Activated naive CD4-positive, alpha-beta T cell treated with anti-CD3 and anti-CD28 coated beads, Interleukin-2, amount 10 ng/mL, durations not matched to agents 7 days and 5 days (primary cell): Measurements from ENCODE around the gene PACRG.

Source experiments
- CTCF ChIA-PET: fragments of 350-600 bp; sonication (Branson Sonifier 250); formaldehyde crosslinking; loops from one replicate; lab custom pipeline; 2021; ENCODE audit warnings: antibody characterized with exemption; lab: Charles Lee
- DNase-seq: peaks from one replicate; pipeline ENCODE4 v3.0.0-alpha.2; 2020
- H3K27ac Mint-ChIP-seq: one replicate; pipeline ENCODE4 v1.8.0; 2021; ENCODE audit warnings: mild to moderate bottlenecking, moderate library complexity, mixed read lengths
- H3K27me3 Mint-ChIP-seq: one replicate; pipeline ENCODE4 v1.8.0; 2021; ENCODE audit warnings: mild to moderate bottlenecking, mixed read lengths
- H3K36me3 Mint-ChIP-seq: one replicate; pipeline ENCODE4 v1.8.0; 2021; ENCODE audit warnings: mixed read lengths
- H3K4me1 Mint-ChIP-seq: one replicate; pipeline ENCODE4 v1.8.0; 2021; ENCODE audit warnings: mixed read lengths
- H3K4me3 Mint-ChIP-seq: one replicate; pipeline ENCODE4 v1.8.0; 2021; ENCODE audit warnings: mild to moderate bottlenecking, moderate library complexity, mixed read lengths
- H3K9me3 Mint-ChIP-seq: one replicate; pipeline ENCODE4 v1.8.0; 2021; ENCODE audit warnings: mixed read lengths

The PACRG gene

GRCh38 chr6:162852840-162853577, 125.2 kb downstream of the PACRG start:
- H3K4me3 Mint-ChIP-seq: no peak overlapping the region
- H3K27me3 Mint-ChIP-seq: no peaks in the 10 kb centered on the region
- CTCF ChIA-PET: no interaction called here
- no peaks in the 10 kb centered on the region for H3K36me3 Mint-ChIP-seq
- no peak overlapping the region for H3K27ac Mint-ChIP-seq
- no peaks in the 10 kb centered on the region for H3K4me1 Mint-ChIP-seq
- no peak for DNase-seq
- H3K9me3 Mint-ChIP-seq: no peaks in the 10 kb centered on the region

GRCh38 chr6:162854228-162854627, 126.5 kb downstream of the PACRG start:
- H3K4me1 Mint-ChIP-seq: no peaks in the 10 kb centered on the region

GRCh38 chr6:162854734-162855191, 127.0 kb downstream of the PACRG start:
- Mint-ChIP-seq H3K9me3 (no peaks in the 10 kb centered on the region), H3K4me1 (no peaks in the 10 kb centered on the region), H3K36me3 (no peaks in the 10 kb centered on the region), H3K4me3 (no peak overlapping the region), H3K27me3 (no peaks in the 10 kb centered on the region), H3K27ac (no peak overlapping the region)
- no peak for DNase-seq
- CTCF ChIA-PET: no interaction called here

More at GRCh38 chr6:162854228-162854627, 126.5 kb downstream of the PACRG start:
- CTCF ChIA-PET: no interaction called here
- Mint-ChIP-seq H3K9me3 (no peaks in the 10 kb centered on the region), H3K27ac (no peak overlapping the region), H3K4me3 (no peak overlapping the region), H3K27me3 (no peaks in the 10 kb centered on the region), H3K36me3 (no peaks in the 10 kb centered on the region)
- no peak for DNase-seq

GRCh38 chr6:162856885-162857284, 129.1 kb downstream of the PACRG start:
- Mint-ChIP-seq H3K4me3 (no peak overlapping the region), H3K36me3 (no peaks in the 10 kb centered on the region), H3K27ac (no peak overlapping the region), H3K4me1 (no peaks in the 10 kb centered on the region), H3K27me3 (no peaks in the 10 kb centered on the region), H3K9me3 (no peaks in the 10 kb centered on the region)
- CTCF ChIA-PET: no interaction called here
- no peak for DNase-seq

GRCh38 chr6:162857326-162857725, 129.6 kb downstream of the PACRG start:
- no peak overlapping the region for H3K4me3 Mint-ChIP-seq
- no peak overlapping the region for H3K27ac Mint-ChIP-seq
- no peaks in the 10 kb centered on the region for H3K36me3 Mint-ChIP-seq
- no peaks in the 10 kb centered on the region for H3K27me3 Mint-ChIP-seq
- no peak for DNase-seq
- CTCF ChIA-PET: no interaction called here
- no peaks in the 10 kb centered on the region for H3K9me3 Mint-ChIP-seq
- H3K4me1 Mint-ChIP-seq: no peaks in the 10 kb centered on the region

GRCh38 chr6:162862462-162862861, 134.7 kb downstream of the PACRG start:
- H3K27ac Mint-ChIP-seq: no peak overlapping the region
- CTCF ChIA-PET: no interaction called here
- no peaks in the 10 kb centered on the region for H3K36me3 Mint-ChIP-seq
- H3K4me3 Mint-ChIP-seq: no peak overlapping the region
- no peaks in the 10 kb centered on the region for H3K9me3 Mint-ChIP-seq
- no peak for DNase-seq
- H3K4me1 Mint-ChIP-seq: no peaks in the 10 kb centered on the region
- no peaks in the 10 kb centered on the region for H3K27me3 Mint-ChIP-seq

- no peak for DNase-seq
- Mint-ChIP-seq H3K9me3 (no peaks in the 10 kb centered on the region), H3K27ac (no peak overlapping the region), H3K4me1 (no peaks in the 10 kb centered on the region), H3K27me3 (no peaks in the 10 kb centered on the region), H3K4me3 (no peak overlapping the region), H3K36me3 (no peaks in the 10 kb centered on the region)
- CTCF ChIA-PET: no interaction called here
Observed at GRCh38 chr6:162862941-162863340, 135.2 kb downstream of the PACRG start.

GRCh38 chr6:162863821-162864220, 136.0 kb downstream of the PACRG start:
- CTCF ChIA-PET: no interaction called here
- Mint-ChIP-seq H3K4me3 (no peak overlapping the region), H3K4me1 (no peaks in the 10 kb centered on the region), H3K27me3 (no peaks in the 10 kb centered on the region), H3K9me3 (no peaks in the 10 kb centered on the region), H3K27ac (no peak overlapping the region), H3K36me3 (no peaks in the 10 kb centered on the region)
- no peak for DNase-seq

- H3K36me3 Mint-ChIP-seq: no peaks in the 10 kb centered on the region
- no peaks in the 10 kb centered on the region for H3K4me1 Mint-ChIP-seq
- H3K27me3 Mint-ChIP-seq: no peaks in the 10 kb centered on the region
- CTCF ChIA-PET: no interaction called here
- DNase-seq: no peak
- H3K4me3 Mint-ChIP-seq: no peak overlapping the region
- H3K27ac Mint-ChIP-seq: no peak overlapping the region
- H3K9me3 Mint-ChIP-seq: no peaks in the 10 kb centered on the region
Observed at GRCh38 chr6:162864911-162865310, 137.1 kb downstream of the PACRG start.

GRCh38 chr6:162866656-162867055, 138.9 kb downstream of the PACRG start:
- Mint-ChIP-seq H3K36me3 (no peaks in the 10 kb centered on the region), H3K27me3 (no peaks in the 10 kb centered on the region), H3K4me1 (no peaks in the 10 kb centered on the region), H3K4me3 (no peak overlapping the region), H3K27ac (no peak overlapping the region), H3K9me3 (no peaks in the 10 kb centered on the region)
- DNase-seq: no peak
- CTCF ChIA-PET: no interaction called here

- H3K27me3 Mint-ChIP-seq: no peaks in the 10 kb centered on the region
- DNase-seq: no peak
- H3K27ac Mint-ChIP-seq: no peak overlapping the region
- CTCF ChIA-PET: no interaction called here
- no peaks in the 10 kb centered on the region for H3K9me3 Mint-ChIP-seq
- no peaks in the 10 kb centered on the region for H3K36me3 Mint-ChIP-seq
- no peak overlapping the region for H3K4me3 Mint-ChIP-seq
- H3K4me1 Mint-ChIP-seq: no peaks in the 10 kb centered on the region
Observed at GRCh38 chr6:162868397-162868796, 140.6 kb downstream of the PACRG start.

- Mint-ChIP-seq H3K9me3 (no peaks in the 10 kb centered on the region), H3K27me3 (no peaks in the 10 kb centered on the region), H3K4me1 (no peaks in the 10 kb centered on the region), H3K27ac (no peak overlapping the region), H3K4me3 (no peak overlapping the region), H3K36me3 (no peaks in the 10 kb centered on the region)
- DNase-seq: no peak
- CTCF ChIA-PET: interaction anchor here (0.6 kb wide), 1 partner anchor 1084 kb away, joined by 5 read pairs; no protein-coding TSS in a partner anchor
Observed at GRCh38 chr6:162871966-162872365, 144.2 kb downstream of the PACRG start.

- H3K4me3 Mint-ChIP-seq: no peak overlapping the region
- H3K36me3 Mint-ChIP-seq: no peaks in the 10 kb centered on the region
- no peaks in the 10 kb centered on the region for H3K27me3 Mint-ChIP-seq
- no peak for DNase-seq
- CTCF ChIA-PET: no interaction called here
- peaks cover 2% of the 10 kb centered on the region for H3K9me3 Mint-ChIP-seq
- H3K27ac Mint-ChIP-seq: no peak overlapping the region
- no peaks in the 10 kb centered on the region for H3K4me1 Mint-ChIP-seq
Observed at GRCh38 chr6:162873537-162873936, 145.8 kb downstream of the PACRG start.

- H3K4me1 Mint-ChIP-seq: no peaks in the 10 kb centered on the region
- H3K36me3 Mint-ChIP-seq: no peaks in the 10 kb centered on the region
- H3K27ac Mint-ChIP-seq: no peak overlapping the region
- peaks cover 2% of the 10 kb centered on the region for H3K9me3 Mint-ChIP-seq
- no peaks in the 10 kb centered on the region for H3K27me3 Mint-ChIP-seq
- CTCF ChIA-PET: no interaction called here
- no peak overlapping the region for H3K4me3 Mint-ChIP-seq
- no peak for DNase-seq
Observed at GRCh38 chr6:162875070-162875469, 147.3 kb downstream of the PACRG start.

- no peaks in the 10 kb centered on the region for H3K36me3 Mint-ChIP-seq
- no peak overlapping the region for H3K27ac Mint-ChIP-seq
- H3K4me1 Mint-ChIP-seq: no peaks in the 10 kb centered on the region
- no peaks in the 10 kb centered on the region for H3K9me3 Mint-ChIP-seq
- no peaks in the 10 kb centered on the region for H3K27me3 Mint-ChIP-seq
- CTCF ChIA-PET: interaction anchor here (0.5 kb wide), 1 partner anchor 59 kb away, joined by 3 read pairs; no protein-coding TSS in a partner anchor
- DNase-seq: no peak
- H3K4me3 Mint-ChIP-seq: no peak overlapping the region
Observed at GRCh38 chr6:162882801-162883481, 155.2 kb downstream of the PACRG start.
